ENCODE data around the gene TIMP4. TPM values are rescaled to one million over a fixed set of nuclear protein-coding genes. Genes with fewer than 3 reads are reported as not detected.

Gene TIMP4
- total RNA-seq = 0.41 and 0.92 TPM in 2 replicates

DNA sequence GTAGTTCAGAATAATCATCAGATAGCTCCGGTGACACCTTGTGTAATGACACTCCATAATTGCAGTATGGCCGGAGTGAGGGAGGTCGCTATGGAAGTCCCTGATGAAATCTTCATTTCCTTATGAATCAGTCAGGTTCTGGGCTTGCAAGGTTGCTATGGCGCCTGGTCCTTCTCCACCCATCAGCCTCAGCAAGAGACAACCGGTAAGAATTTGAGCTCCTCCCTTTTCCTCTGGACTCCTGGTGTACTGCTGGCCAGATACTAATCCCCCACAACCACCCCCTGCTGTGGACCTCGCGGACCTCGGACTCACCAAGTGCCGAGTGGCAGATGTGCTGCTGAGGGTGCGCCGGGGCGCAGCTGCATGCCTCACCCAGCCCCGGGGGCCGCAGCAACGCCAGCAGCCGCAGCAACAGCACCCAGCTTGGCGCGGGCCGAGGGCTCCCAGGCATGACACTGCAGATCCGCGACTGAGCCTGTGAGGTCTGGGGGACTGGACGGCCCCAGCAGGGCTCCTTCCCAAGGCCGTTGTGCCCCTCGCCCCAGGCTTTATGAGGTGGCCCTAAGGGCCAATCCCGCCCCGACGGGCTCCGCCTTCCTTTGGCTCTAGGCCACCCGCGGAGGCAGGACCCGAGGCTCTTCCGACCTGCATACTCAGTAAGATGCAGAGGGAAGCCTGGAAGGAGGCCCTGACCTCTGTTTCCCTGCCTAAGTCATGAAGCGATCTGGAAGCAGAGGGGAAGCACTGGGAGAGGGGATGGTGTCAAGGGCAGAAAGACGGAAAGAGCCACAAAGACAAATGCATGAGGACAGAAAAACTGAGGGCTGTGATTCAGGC lies at the start of gene TIMP4:
Gene TIMP4 (minus strand): TSS at position 526 of the 840 bp plus-strand sequence. CDS start 72 bp downstream, at position 454.
- Mint-ChIP-seq H3K9me3 (no peaks in the 10 kb centered on the region), H3K27me3 (ENCODE audit: low read depth) (peaks cover 12% of the 10 kb centered on the region), H3K27ac (no peak within 1 kb of the TSS), H3K4me3 (ENCODE audit: low read depth) (no peak within 1 kb of the TSS), H3K4me1 (ENCODE audit: low read depth) (peaks cover 13% of the 10 kb centered on the region), H3K36me3 (ENCODE audit: low read depth) (no peaks in the 10 kb centered on the region)
- intact Hi-C loops (cut with micrococcal nuclease) = no loop called here
- no peak for DNase-seq (ENCODE audit: low spot score)

DNA sequence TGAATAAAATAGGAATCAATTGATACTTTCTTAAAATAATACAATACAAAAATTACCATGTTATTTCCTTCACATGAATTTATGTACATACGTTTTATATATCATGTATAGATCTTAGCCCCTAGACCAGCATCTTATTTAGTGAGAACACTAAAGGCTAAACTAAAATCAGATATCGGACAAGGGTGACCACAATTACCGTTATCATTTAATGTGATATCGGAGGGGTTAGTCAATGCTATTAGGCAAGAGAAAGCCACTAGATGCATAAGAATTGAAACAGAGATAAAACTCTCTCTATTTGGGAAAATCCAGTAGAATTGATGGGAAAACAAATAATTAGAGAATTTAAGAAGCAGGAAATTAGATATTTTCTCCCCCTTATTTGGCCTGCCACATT lies 46.5 kb upstream of the TIMP4 start:
- peaks cover 5% of the 10 kb centered on the region for H3K27me3 Mint-ChIP-seq (ENCODE audit: low read depth)
- no peak overlapping the region for H3K4me3 Mint-ChIP-seq (ENCODE audit: low read depth)
- H3K27ac Mint-ChIP-seq = no peak overlapping the region
- peaks cover 9% of the 10 kb centered on the region for H3K9me3 Mint-ChIP-seq
- H3K4me1 Mint-ChIP-seq (ENCODE audit: low read depth) = peaks cover 2% of the 10 kb centered on the region
- intact Hi-C loops (cut with micrococcal nuclease) = no loop called here
- peaks cover 3% of the 10 kb centered on the region for H3K36me3 Mint-ChIP-seq (ENCODE audit: low read depth)
- no peak for DNase-seq (ENCODE audit: low spot score)

DNA sequence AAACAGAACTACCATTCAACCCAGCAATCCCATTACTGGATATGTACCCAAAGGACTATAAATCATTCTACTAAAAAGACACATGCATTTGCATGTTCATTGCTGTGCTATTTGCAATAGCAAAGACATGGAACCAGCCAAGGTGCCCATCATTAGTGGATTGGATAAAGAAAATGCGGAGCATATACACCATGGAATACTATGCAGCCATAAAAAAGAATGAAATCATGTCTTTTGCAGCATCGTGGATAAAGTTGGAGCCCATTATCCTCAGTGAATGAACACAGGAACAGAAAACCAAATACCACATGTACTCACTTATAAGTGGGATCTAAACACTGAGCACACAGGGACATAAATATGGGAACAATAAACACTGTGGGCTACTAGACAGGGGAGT lies 43.1 kb upstream of the TIMP4 start:
- H3K4me1 Mint-ChIP-seq (ENCODE audit: low read depth) = peaks cover 26% of the 10 kb centered on the region
- intact Hi-C loops (cut with micrococcal nuclease) = no loop called here
- no peak overlapping the region for H3K4me3 Mint-ChIP-seq (ENCODE audit: low read depth)

DNA sequence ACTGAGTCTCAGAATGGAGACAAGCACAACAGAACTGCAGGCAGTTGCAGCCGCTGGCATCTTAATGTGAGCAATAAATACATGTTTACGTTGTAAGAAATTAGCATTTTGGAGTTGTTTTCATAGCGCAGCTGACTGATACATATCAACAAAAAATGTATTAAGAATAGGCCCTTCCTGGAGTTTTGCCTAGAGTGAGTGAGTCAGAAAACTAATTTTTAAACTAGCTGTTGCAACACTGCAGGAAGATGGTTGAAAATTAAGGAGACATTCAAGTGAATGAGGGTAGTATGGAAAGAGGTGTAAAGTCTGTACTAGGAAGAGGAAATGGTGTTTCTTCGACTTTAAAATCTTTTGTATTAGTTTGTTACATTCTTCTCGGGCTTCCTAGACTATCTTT lies 39.6 kb upstream of the TIMP4 start:
- Mint-ChIP-seq H3K27me3 (ENCODE audit: low read depth) (no peaks in the 10 kb centered on the region), H3K9me3 (peaks cover 5% of the 10 kb centered on the region), H3K27ac (no peak overlapping the region), H3K36me3 (ENCODE audit: low read depth) (no peaks in the 10 kb centered on the region), H3K4me1 (ENCODE audit: low read depth) (peaks cover 55% of the 10 kb centered on the region), H3K4me3 (ENCODE audit: low read depth) (no peak overlapping the region)
- intact Hi-C loops (cut with micrococcal nuclease) = loop anchor here (10.0 kb wide), 1 partner anchor 574 kb away; no protein-coding TSS in a partner anchor
- DNase-seq (ENCODE audit: low spot score) = no peak

More for the DNA sequence above, 43.1 kb upstream of the TIMP4 start:
- no peak for DNase-seq (ENCODE audit: low spot score)
- H3K9me3 Mint-ChIP-seq = peaks cover 5% of the 10 kb centered on the region
- H3K27me3 Mint-ChIP-seq (ENCODE audit: low read depth) = no peaks in the 10 kb centered on the region
- no peaks in the 10 kb centered on the region for H3K36me3 Mint-ChIP-seq (ENCODE audit: low read depth)
- H3K27ac Mint-ChIP-seq = no peak overlapping the region

DNA sequence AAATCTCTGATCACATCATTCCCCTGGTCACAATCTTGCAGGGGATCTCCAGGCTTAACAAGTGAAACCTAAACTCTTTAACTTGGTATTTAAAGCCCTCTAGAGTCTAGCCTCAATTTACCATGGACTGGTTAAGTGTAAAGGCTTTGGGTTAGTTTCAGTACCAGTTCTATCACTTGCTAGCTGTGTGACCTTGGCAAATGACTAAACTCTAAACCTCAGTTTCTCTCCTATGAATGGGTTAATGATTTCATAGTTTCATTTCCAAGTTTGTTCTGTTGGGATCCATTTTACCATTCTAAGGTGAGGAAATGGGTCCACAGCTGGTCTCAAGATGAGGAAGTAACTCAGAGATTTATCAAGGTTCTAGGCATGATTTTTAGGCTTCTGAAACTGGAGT lies 38.8 kb upstream of the TIMP4 start:
- peak overlapping the region; percentile 79 for H3K27ac Mint-ChIP-seq

DNA sequence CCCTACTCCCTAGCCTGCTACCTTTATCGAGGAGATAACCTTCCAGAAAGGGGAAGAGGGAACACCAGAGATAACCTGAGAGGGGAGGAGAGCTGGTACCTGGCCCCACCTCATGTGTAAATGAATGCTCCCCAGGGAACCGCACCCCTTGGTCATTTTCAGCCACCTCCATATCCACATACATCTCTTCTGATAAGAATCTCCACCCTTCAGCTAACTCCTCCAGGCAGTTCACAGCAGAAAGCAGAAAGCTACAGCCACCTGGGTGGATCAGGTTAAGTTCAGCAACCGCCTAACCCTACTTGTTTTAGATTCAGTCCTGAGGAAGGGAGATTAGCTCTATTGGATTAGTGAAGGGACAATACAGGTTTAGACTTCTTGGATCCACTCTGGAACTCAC lies 38.0 kb upstream of the TIMP4 start:
- Mint-ChIP-seq H3K27me3 (ENCODE audit: low read depth) (no peaks in the 10 kb centered on the region), H3K4me1 (ENCODE audit: low read depth) (peaks cover 67% of the 10 kb centered on the region), H3K36me3 (ENCODE audit: low read depth) (peaks cover 3% of the 10 kb centered on the region), H3K9me3 (no peaks in the 10 kb centered on the region), H3K27ac (peak overlapping the region; percentile 79), H3K4me3 (ENCODE audit: low read depth) (no peak overlapping the region)
- intact Hi-C loops (cut with micrococcal nuclease) = loop anchor here (1.0 to 10.0 kb wide), 2 partner anchors 9 to 572 kb away; no protein-coding TSS in a partner anchor
- DNase-seq (ENCODE audit: low spot score) = no peak

More for the DNA sequence above, 38.8 kb upstream of the TIMP4 start:
- H3K4me1 Mint-ChIP-seq (ENCODE audit: low read depth) = peaks cover 60% of the 10 kb centered on the region
- intact Hi-C loops (cut with micrococcal nuclease) = loop anchor here (1.0 to 10.0 kb wide), 2 partner anchors 10 to 573 kb away; no protein-coding TSS in a partner anchor
- H3K4me3 Mint-ChIP-seq (ENCODE audit: low read depth) = no peak overlapping the region
- H3K27me3 Mint-ChIP-seq (ENCODE audit: low read depth) = no peaks in the 10 kb centered on the region
- no peaks in the 10 kb centered on the region for H3K36me3 Mint-ChIP-seq (ENCODE audit: low read depth)
- no peak for DNase-seq (ENCODE audit: low spot score)
- peaks cover 5% of the 10 kb centered on the region for H3K9me3 Mint-ChIP-seq

DNA sequence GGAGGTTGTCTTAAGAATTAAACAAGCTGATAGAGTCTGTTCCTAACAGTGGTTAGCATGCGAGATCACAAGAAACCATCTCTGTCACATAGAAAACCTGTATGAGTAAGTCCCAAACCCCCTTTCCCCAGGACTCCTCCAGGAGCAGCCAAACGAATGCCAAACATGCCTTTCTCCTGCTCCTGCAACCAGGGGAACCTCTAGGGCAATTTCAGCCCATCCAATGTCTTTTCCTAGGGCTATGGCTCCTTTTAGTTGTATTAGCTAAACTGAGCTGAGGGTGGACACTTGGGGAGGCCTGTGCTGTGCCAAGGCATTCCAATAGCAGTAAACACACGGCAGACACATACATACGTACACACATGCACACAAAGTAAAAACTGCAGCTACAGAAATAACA lies 36.5 kb upstream of the TIMP4 start:
- Mint-ChIP-seq H3K9me3 (no peaks in the 10 kb centered on the region), H3K36me3 (ENCODE audit: low read depth) (peaks cover 3% of the 10 kb centered on the region), H3K4me1 (ENCODE audit: low read depth) (peaks cover 80% of the 10 kb centered on the region), H3K4me3 (ENCODE audit: low read depth) (no peak overlapping the region), H3K27ac (peak overlapping the region; percentile 95), H3K27me3 (ENCODE audit: low read depth) (no peaks in the 10 kb centered on the region)
- DNase-seq (ENCODE audit: low spot score) = no peak
- intact Hi-C loops (cut with micrococcal nuclease) = loop anchor here (2.0 to 10.0 kb wide), 2 partner anchors 94 to 570 kb away; partner anchors contain the start of gene PPARG

DNA sequence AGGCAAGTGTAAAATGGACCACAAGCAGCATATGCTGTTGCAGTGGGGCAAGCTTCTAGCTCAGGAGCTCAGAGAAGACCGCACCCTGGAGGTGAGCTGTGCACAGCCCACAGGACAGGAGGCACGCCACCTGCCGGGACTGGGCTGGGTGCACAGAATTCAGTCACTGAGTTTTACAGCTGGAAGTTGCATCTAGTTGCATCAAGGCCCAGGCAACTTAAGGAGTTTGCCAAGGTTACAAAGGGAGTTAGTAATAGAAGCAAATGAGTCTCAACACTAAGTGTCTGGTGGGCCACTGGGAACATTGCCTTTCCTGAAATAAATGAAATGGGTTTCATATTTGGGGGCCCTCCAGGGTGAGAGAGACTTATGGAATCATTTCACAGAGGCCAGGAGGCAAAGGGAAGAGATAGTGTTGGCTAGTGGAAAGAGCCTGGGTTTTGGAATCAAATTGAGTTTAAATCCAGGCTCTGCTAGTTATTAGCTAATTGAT lies 36.0 kb upstream of the TIMP4 start:
- intact Hi-C loops (cut with micrococcal nuclease) = loop anchor here (1.0 to 10.0 kb wide), 4 partner anchors 23 to 818 kb away; partner anchors contain the start of gene PPARG
- peaks cover 82% of the 10 kb centered on the region for H3K4me1 Mint-ChIP-seq (ENCODE audit: low read depth)
- no peaks in the 10 kb centered on the region for H3K9me3 Mint-ChIP-seq
- no peak for DNase-seq (ENCODE audit: low spot score)
- peak overlapping the region; percentile 95 for H3K27ac Mint-ChIP-seq
- no peak overlapping the region for H3K4me3 Mint-ChIP-seq (ENCODE audit: low read depth)
- H3K36me3 Mint-ChIP-seq (ENCODE audit: low read depth) = peaks cover 3% of the 10 kb centered on the region
- no peaks in the 10 kb centered on the region for H3K27me3 Mint-ChIP-seq (ENCODE audit: low read depth)

DNA sequence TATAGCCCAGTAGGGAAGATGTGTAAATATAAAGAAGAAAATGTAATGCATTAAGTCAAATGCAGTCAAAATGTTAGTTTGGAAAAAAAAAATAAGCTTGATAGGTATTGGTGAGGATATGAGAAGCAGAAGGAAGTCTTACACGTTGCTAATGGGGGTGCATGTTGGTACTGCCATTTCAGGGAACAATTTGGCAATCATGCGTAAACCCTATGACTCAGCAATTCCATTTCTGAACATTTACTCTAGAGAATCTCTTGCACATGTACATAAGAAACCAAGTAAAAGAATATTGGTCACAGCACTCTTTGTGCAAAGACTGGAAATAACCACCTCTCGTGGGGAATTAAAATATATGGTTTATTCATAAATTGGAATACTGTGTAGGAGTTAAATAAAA lies 35.5 kb upstream of the TIMP4 start:
- peak overlapping the region; percentile 95 for H3K27ac Mint-ChIP-seq
- peaks cover 77% of the 10 kb centered on the region for H3K4me1 Mint-ChIP-seq (ENCODE audit: low read depth)
- no peaks in the 10 kb centered on the region for H3K9me3 Mint-ChIP-seq
- intact Hi-C loops (cut with micrococcal nuclease) = loop anchor here (1.0 to 10.0 kb wide), 4 partner anchors 23 to 818 kb away; partner anchors contain the start of gene PPARG
- peak overlapping the region; percentile 54 for H3K4me3 Mint-ChIP-seq (ENCODE audit: low read depth)
- no peaks in the 10 kb centered on the region for H3K27me3 Mint-ChIP-seq (ENCODE audit: low read depth)
- DNase-seq (ENCODE audit: low spot score) = no peak
- peaks cover 3% of the 10 kb centered on the region for H3K36me3 Mint-ChIP-seq (ENCODE audit: low read depth)

DNA sequence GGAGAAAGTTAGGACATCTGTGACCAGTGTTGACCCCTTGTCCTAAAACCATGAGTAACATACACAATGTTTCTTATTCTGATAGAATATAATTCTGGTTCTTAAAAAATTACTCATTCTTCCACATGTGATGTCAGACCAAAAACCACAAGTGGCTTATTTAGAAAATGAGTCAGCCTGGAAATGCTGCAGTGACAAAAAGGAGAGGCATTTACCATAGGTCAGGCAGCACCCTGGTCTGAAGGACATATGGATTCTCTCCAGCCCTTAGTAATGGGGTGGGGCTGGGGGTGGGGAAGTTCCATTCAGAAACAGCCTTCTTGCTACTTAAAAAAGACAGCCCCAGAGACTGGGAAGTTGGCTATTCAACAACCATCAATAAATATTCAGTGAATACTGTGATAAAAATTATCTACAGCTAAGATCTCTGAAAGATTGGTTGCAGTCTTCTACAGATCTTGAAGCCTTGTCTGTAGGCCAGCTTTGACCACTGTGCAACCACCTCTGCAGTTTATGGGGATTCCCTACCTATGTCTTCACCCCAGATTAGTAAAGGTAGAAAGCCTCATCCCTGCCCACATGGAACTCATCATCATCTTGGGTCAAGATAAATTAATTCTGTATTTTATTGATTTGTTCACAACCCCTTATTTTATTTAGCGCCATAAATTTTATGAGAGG lies 34.9 kb upstream of the TIMP4 start:
- DNase-seq (ENCODE audit: low spot score) = peak; percentile 34
- no peaks in the 10 kb centered on the region for H3K9me3 Mint-ChIP-seq
- peaks cover 77% of the 10 kb centered on the region for H3K4me1 Mint-ChIP-seq (ENCODE audit: low read depth)

DNA sequence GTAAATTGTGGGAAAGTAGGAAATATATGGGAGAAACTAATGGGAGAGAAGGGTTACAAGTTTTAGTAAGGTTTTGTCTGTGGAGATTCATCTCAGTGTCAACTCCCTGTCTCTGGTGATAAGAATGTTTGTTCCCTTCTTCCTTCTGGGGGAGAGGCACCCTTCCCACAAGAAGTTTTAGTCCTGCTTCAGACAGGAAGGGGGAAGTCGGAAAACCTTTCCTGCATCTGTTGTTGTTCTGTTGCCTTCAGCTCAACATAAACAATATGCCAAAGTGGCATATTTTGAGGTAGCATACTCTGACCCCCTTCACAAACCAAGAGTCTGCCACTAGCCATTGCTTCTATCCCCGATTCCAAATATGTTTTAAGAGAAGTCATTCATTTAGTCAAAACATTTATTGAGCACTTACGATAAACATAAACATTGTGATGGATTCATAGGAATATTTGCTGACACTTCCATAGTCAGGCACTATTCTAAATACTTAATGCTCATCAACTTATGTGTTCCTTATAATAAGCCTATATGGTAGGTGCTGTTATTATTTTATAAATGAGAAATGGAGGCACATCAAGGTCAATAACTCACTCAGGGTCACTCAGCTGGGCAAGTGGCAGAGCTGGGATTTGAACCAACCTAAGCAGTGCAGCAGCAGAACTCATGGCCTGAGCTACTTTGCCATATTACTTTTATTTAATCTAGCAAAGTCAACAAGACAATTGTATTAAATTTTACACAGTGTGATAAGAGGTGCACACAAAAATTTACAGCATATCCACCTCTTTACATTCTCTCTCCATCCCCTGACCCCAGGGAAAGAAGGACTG lies 34.2 kb upstream of the TIMP4 start:
- intact Hi-C loops (cut with micrococcal nuclease) = loop anchor here (1.0 to 10.0 kb wide), 6 partner anchors 14 to 819 kb away; partner anchors contain the start of gene TSEN2
- Mint-ChIP-seq H3K36me3 (ENCODE audit: low read depth) (peaks cover 3% of the 10 kb centered on the region), H3K27me3 (ENCODE audit: low read depth) (no peaks in the 10 kb centered on the region), H3K4me1 (ENCODE audit: low read depth) (peaks cover 78% of the 10 kb centered on the region), H3K4me3 (ENCODE audit: low read depth) (no peak overlapping the region), H3K27ac (peak overlapping the region; percentile 95), H3K9me3 (no peaks in the 10 kb centered on the region)
- DNase-seq (ENCODE audit: low spot score) = no peak

More for the DNA sequence above, 34.9 kb upstream of the TIMP4 start:
- H3K27me3 Mint-ChIP-seq (ENCODE audit: low read depth) = no peaks in the 10 kb centered on the region
- H3K36me3 Mint-ChIP-seq (ENCODE audit: low read depth) = peaks cover 3% of the 10 kb centered on the region
- H3K4me3 Mint-ChIP-seq (ENCODE audit: low read depth) = peak overlapping the region; percentile 54
- intact Hi-C loops (cut with micrococcal nuclease) = loop anchor here (1.0 to 10.0 kb wide), 8 partner anchors 14 to 819 kb away; partner anchors contain the start of genes PPARG and TSEN2
- H3K27ac Mint-ChIP-seq = peak overlapping the region; percentile 95

DNA sequence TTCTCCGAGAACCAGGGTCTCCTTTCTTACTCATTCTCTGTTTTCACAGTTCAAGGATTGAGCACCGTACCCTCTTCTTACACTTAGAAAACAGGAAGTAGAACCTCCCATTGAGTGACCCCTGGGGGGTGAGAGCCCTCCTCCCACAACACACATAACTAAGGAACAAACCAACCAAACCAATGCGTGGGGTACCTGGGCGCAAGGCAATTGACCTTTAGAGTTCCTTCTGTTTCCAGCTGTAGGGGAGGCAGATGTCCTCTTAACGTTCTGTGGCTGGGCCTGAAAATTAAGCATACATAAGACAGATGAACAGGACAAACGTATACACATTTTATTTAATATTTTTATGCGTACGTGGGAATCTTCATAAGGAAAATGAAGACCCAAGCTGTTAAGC lies 33.5 kb upstream of the TIMP4 start:
- H3K27me3 Mint-ChIP-seq (ENCODE audit: low read depth) = no peaks in the 10 kb centered on the region
- peaks cover 77% of the 10 kb centered on the region for H3K4me1 Mint-ChIP-seq (ENCODE audit: low read depth)
- intact Hi-C loops (cut with micrococcal nuclease) = loop anchor here (2.0 to 10.0 kb wide), 3 partner anchors 293 to 820 kb away; partner anchors contain the start of gene TSEN2
- H3K36me3 Mint-ChIP-seq (ENCODE audit: low read depth) = peaks cover 3% of the 10 kb centered on the region
- H3K27ac Mint-ChIP-seq = peak overlapping the region; percentile 81
- H3K9me3 Mint-ChIP-seq = no peaks in the 10 kb centered on the region
- H3K4me3 Mint-ChIP-seq (ENCODE audit: low read depth) = no peak overlapping the region
- DNase-seq (ENCODE audit: low spot score) = no peak
